ENCODE results near the gene NDUFA7. TPM values are rescaled to one million over a fixed set of nuclear protein-coding genes. Genes with fewer than 3 reads are reported as not detected.

Gene NDUFA7
- 393 and 475 TPM in 2 replicates for polyA plus RNA-seq

GRCh38 chr19:8321067-8321985 is at the start of gene NDUFA7, which contains the start of gene RPS28:
Gene NDUFA7, minus strand, starts transcription at chr19:8321375. Its CDS starts 17 bp downstream, at chr19:8321358.
Gene RPS28, plus strand, starts transcription at chr19:8321496. Its CDS starts 35 bp downstream, at chr19:8321531.

GRCh38 chr19:8363803-8364771 is 42.9 kb upstream of the NDUFA7 start, which contains the start of gene ANGPTL4:
Gene ANGPTL4, plus strand, starts transcription at chr19:8364155. Its CDS starts 167 bp downstream, at chr19:8364322.

GRCh38 chr19:8342684-8343482 is 21.7 kb upstream of the NDUFA7 start, which contains the start of gene KANK3:
Gene KANK3, minus strand, starts transcription at chr19:8343262. Its CDS starts 5,434 bp downstream, at chr19:8337828.

GRCh38 chr19:8307965-8308866 is 13.0 kb downstream of the NDUFA7 start, which contains the start of gene CD320:
Gene CD320, minus strand, starts transcription at chr19:8308358. Its CDS starts 68 bp downstream, at chr19:8308290.

Other genes starting within 250 kb of the NDUFA7 start
- not detected in 2 replicates for gene FBN3, start 171.8 kb downstream of the NDUFA7 start, polyA plus RNA-seq
- 1.3 and 3.1 TPM in 2 replicates for gene CERS4, start 112.0 kb downstream of the NDUFA7 start, polyA plus RNA-seq
- 16.1 and 22.6 TPM in 2 replicates for gene CD320, start 13.0 kb downstream of the NDUFA7 start, polyA plus RNA-seq
- gene RPS28, start 121 bp upstream of the NDUFA7 start, polyA plus RNA-seq, result 731 and 808 TPM in 2 replicates
- gene KANK3, start 21.9 kb upstream of the NDUFA7 start, polyA plus RNA-seq, result not detected in 2 replicates
- 1.8 TPM in 1 of 2 replicates, not detected in the other for gene ANGPTL4, start 42.8 kb upstream of the NDUFA7 start, polyA plus RNA-seq
- gene RAB11B, start 69.0 kb upstream of the NDUFA7 start, polyA plus RNA-seq, result 40.3 and 43.4 TPM in 2 replicates
- gene MARCHF2, start 91.9 kb upstream of the NDUFA7 start, polyA plus RNA-seq, result 8.4 and 12.8 TPM in 2 replicates
- 13.6 and 16.2 TPM in 2 replicates for gene HNRNPM, start 123.6 kb upstream of the NDUFA7 start, polyA plus RNA-seq
- not detected in 2 replicates for gene PRAM1, start 181.3 kb upstream of the NDUFA7 start, polyA plus RNA-seq
- 0.31 TPM in 1 of 2 replicates, not detected in the other for gene ZNF414, start 192.8 kb upstream of the NDUFA7 start, polyA plus RNA-seq

Measured in Purkinje cell (primary cell).